IPS DF 6.9 (cell line): ENCODE data around the gene GOLGA2.

Source experiments
- DNase-seq: peaks from one replicate; pipeline ENCODE4 v3.0.0-alpha.2; 2013; ENCODE audit warnings: low read depth, low spot score
- H3K27ac ChIP-seq: one replicate; pipeline ENCODE4 v1.5.1; 2013; ENCODE audit warnings: low read length, control low read depth
- H3K27me3 ChIP-seq: 2 replicates; pipeline ENCODE4 v1.6.1; 2013; ENCODE audit warnings: mild to moderate bottlenecking, low read length; ENCODE audit not compliant: control insufficient read depth, insufficient read depth
- H3K36me3 ChIP-seq: 2 replicates; pipeline ENCODE4 v1.6.1; 2013; ENCODE audit warnings: low read length; ENCODE audit not compliant: control insufficient read depth, insufficient read depth
- H3K4me1 ChIP-seq: 2 replicates; pipeline ENCODE4 v1.6.1; 2013; ENCODE audit warnings: low read length; ENCODE audit not compliant: control insufficient read depth, insufficient read depth
- H3K4me3 ChIP-seq: 2 replicates; pipeline ENCODE4 v1.5.1; 2013; ENCODE audit warnings: mild to moderate bottlenecking, low read length
- H3K9me3 ChIP-seq: 2 replicates; pipeline ENCODE4 v1.6.1; 2013; ENCODE audit warnings: low read length, inconsistent platforms; ENCODE audit not compliant: control insufficient read depth, insufficient read depth
- WGBS: extraction: QIAGEN DNeasy Blood & Tissue Kit; methylation state at CpG from one replicate; pipeline ENCODE4 v1.1.7; 2013; ENCODE audit warnings: mixed read lengths, missing lambda C conversion rate; ENCODE audit not compliant: insufficient read length, insufficient coverage; 5-methylcytosine and 5-hydroxymethylcytosine counted together

Gene GOLGA2, protein sequence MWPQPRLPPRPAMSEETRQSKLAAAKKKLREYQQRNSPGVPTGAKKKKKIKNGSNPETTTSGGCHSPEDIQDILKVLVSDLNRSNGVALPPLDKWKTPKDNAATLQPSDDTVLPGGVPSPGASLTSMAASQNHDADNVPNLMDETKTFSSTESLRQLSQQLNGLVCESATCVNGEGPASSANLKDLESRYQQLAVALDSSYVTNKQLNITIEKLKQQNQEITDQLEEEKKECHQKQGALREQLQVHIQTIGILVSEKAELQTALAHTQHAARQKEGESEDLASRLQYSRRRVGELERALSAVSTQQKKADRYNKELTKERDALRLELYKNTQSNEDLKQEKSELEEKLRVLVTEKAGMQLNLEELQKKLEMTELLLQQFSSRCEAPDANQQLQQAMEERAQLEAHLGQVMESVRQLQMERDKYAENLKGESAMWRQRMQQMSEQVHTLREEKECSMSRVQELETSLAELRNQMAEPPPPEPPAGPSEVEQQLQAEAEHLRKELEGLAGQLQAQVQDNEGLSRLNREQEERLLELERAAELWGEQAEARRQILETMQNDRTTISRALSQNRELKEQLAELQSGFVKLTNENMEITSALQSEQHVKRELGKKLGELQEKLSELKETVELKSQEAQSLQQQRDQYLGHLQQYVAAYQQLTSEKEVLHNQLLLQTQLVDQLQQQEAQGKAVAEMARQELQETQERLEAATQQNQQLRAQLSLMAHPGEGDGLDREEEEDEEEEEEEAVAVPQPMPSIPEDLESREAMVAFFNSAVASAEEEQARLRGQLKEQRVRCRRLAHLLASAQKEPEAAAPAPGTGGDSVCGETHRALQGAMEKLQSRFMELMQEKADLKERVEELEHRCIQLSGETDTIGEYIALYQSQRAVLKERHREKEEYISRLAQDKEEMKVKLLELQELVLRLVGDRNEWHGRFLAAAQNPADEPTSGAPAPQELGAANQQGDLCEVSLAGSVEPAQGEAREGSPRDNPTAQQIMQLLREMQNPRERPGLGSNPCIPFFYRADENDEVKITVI

GRCh38 chr9:128275198-128276007 is at the start of gene GOLGA2:
Gene GOLGA2, minus strand, starts transcription at chr9:128276007. Its CDS starts 31 bp downstream, at chr9:128275976.
- Histone ChIP-seq H3K27me3 (no peaks in the 10 kb centered on the region), H3K36me3 (no peaks in the 10 kb centered on the region), H3K27ac (no peak within 1 kb of the TSS), H3K4me1 (no peaks in the 10 kb centered on the region), H3K4me3 (peak within 1 kb of the TSS; percentile 86), H3K9me3 (no peaks in the 10 kb centered on the region)
- DNase-seq: no peak
- no CpG with 5 or more reads among the region's 57 CpGs for WGBS

GRCh38 chr9:128324401-128324800 is 48.6 kb upstream of the GOLGA2 start:
- H3K4me3 ChIP-seq: no peak overlapping the region
- no peaks in the 10 kb centered on the region for H3K9me3 ChIP-seq
- H3K27ac ChIP-seq: no peak overlapping the region
- no CpG with 5 or more reads among the region's 1 CpG for WGBS
- DNase-seq: no peak
- no peaks in the 10 kb centered on the region for H3K4me1 ChIP-seq
- peaks cover 8% of the 10 kb centered on the region; the same call in 1 of the 2 replicates for H3K36me3 ChIP-seq
- no peaks in the 10 kb centered on the region for H3K27me3 ChIP-seq

DNA sequence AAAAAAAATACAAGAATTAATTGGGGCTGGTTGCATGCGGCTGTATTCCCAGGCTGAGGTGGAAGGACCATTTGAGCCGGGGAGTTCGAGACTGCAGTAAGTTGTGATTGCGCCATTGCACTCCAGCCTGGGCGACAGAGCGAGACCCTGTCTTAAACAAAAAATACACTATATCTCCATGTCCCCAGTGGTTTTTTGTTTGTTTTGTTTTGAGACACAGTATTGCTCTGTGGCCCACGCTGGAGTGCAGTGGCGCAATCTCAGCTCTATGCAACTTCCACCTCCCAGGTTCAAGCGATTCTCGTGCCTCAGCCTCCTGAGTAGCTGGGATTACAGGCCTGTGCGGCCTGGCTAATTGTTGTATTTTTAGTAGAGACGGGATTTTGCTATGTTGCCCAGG is 48.0 kb upstream of the GOLGA2 start:
- Histone ChIP-seq H3K4me1 (no peaks in the 10 kb centered on the region), H3K27ac (no peak overlapping the region), H3K36me3 (peaks cover 8% of the 10 kb centered on the region; the same call in 1 of the 2 replicates), H3K4me3 (peak overlapping the region; percentile 84; the same call in 1 of the 2 replicates), H3K27me3 (no peaks in the 10 kb centered on the region), H3K9me3 (no peaks in the 10 kb centered on the region)
- DNase-seq: no peak
- WGBS: no CpG with 5 or more reads among the region's 12 CpGs

DNA sequence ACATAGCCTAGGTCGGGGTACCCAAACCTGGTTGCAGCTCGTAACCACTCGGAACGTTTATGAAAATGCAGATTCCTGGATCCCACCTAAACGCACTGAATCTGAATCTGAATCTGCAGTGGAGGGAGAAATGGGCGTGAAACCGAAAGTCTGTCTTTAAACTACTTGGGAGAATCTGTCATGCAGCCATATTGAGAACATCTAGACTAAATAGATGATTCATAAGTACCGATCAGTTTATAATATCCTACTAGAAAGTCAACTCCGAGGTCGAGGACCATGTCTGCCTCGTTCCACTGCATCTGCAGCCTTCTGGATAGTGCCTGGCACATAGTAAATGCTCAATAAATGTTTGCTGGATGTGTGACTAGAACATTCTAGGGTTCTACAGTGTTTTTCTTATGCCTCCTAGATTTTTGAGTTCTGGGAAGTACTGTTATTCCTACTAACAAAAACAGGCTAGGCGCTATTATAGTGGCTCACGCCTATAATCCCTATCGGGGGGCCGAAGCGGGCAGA is 47.5 kb upstream of the GOLGA2 start:
- H3K4me1 ChIP-seq: no peaks in the 10 kb centered on the region
- H3K27me3 ChIP-seq: no peaks in the 10 kb centered on the region
- peak overlapping the region; percentile 84 for H3K4me3 ChIP-seq
- no peaks in the 10 kb centered on the region for H3K9me3 ChIP-seq
- no peak overlapping the region for H3K27ac ChIP-seq
- no CpG with 5 or more reads among the region's 16 CpGs for WGBS
- no peak for DNase-seq
- peaks cover 8% of the 10 kb centered on the region; the same call in 1 of the 2 replicates for H3K36me3 ChIP-seq

DNA sequence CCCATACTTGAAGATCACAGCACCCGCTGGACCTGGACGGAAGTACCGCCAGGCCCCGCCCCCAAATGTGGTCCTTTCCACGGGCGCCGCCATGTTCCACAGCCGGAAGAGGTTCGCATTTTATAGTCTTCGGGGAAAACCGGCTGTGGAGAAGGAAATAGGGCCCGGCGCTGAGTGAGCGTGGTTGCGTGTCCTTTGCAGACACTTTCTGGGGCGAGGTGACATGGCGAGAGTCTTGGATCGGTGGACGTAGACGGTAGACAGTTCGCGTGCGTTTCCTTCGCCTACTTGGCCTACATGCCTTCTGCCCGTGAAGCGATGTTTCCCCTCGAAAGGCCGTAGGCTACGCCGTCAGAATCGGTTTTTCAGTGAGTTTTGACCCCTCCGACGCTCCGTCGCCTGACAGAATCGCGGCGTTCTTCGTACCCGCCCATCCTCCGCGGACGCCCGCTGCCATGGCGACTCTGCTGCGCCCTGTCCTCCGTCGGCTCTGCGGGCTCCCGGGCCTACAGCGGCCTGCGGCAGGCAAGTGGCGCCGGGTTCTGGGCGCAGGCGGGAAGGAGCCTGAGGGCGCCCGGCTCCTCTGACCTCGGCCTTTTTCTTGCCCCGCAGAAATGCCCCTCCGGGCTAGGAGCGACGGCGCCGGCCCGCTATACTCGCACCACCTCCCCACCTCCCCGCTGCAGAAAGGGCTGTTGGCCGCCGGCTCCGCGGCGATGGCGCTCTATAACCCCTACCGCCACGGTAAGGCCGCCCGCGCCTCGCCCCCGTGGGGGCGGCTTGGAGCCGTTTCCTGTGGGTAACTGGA is 46.8 kb upstream of the GOLGA2 start, which contains the start of the genes COQ4 and TRUB2:
TSS of gene COQ4 (plus strand) at position 436 of the 808 bp plus-strand sequence. CDS start at position 456, 20 bp downstream.
TSS of gene TRUB2 (minus strand) at position 44 of the 808 bp plus-strand sequence. CDS start at position 5, 39 bp downstream.
- Histone ChIP-seq H3K4me3 (peak within 1 kb of the TSS; percentile 84), H3K36me3 (peaks cover 8% of the 10 kb centered on the region; the same call in 1 of the 2 replicates), H3K4me1 (no peaks in the 10 kb centered on the region), H3K9me3 (no peaks in the 10 kb centered on the region), H3K27me3 (no peaks in the 10 kb centered on the region), H3K27ac (no peak within 1 kb of the TSS)
- peak; percentile 82 for DNase-seq
- WGBS: no CpG with 5 or more reads among the region's 83 CpGs

DNA sequence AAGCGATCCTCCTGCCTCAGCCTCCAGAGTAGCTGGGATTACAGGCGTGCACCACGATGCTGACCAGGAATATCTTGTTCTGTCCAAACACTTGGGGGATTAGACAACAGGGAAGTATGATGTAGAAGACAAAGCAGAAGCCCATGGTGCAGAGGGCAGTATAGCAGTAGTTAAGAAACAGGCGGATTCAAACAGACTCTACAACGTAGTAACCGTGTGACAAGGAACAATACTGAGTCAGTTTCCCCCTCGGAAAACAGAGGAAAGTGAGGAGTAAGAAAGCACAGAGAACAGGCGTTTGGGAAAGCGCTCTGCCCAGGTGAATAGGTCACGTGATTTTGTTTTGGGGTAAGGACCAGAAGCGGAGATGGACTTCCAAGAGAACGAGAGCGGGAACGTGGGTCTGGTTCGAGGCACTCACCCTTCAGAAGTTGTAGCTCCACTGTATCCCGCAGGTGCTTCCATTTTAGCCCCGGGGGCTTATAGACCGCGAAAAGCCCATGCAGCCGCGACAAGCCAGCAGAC is 46.1 kb upstream of the GOLGA2 start:
- WGBS: no CpG with 5 or more reads among the region's 21 CpGs
- no peak for DNase-seq
- H3K4me3 ChIP-seq: peak overlapping the region; percentile 84; the same call in 1 of the 2 replicates

DNA sequence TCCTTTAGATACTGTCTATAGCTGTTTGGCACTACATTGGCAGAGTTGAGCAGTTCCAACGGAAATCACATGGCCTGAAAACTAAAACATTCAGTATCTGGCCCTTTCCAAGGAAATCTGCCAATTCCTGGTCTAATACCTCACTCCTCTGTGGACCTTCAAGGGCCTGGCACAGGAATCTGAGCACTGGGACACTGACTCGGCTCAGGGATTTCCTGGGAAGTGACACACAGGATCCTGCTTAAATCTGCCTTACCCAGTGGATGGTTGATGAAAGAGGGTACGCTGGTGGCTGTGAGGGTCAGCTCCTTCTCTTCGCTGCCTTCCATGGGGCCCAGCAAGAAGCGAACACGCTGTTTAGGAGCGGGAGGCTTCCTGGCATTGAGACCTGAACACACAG is 45.5 kb upstream of the GOLGA2 start:
- Histone ChIP-seq H3K27me3 (no peaks in the 10 kb centered on the region), H3K9me3 (no peaks in the 10 kb centered on the region), H3K36me3 (peaks cover 13% of the 10 kb centered on the region; the same call in 1 of the 2 replicates), H3K4me1 (no peaks in the 10 kb centered on the region), H3K27ac (no peak overlapping the region), H3K4me3 (no peak overlapping the region; the same call in 1 of the 2 replicates)
- no peak for DNase-seq
- no CpG with 5 or more reads among the region's 7 CpGs for WGBS

More for the DNA sequence above, 46.1 kb upstream of the GOLGA2 start:
- Histone ChIP-seq H3K36me3 (peaks cover 11% of the 10 kb centered on the region; the same call in 1 of the 2 replicates), H3K27ac (no peak overlapping the region), H3K27me3 (no peaks in the 10 kb centered on the region), H3K4me1 (no peaks in the 10 kb centered on the region), H3K9me3 (no peaks in the 10 kb centered on the region)

- H3K27me3 ChIP-seq: no peaks in the 10 kb centered on the region
- no peak overlapping the region for H3K4me3 ChIP-seq
- no CpG with 5 or more reads among the region's 2 CpGs for WGBS
- no peak overlapping the region for H3K27ac ChIP-seq
- DNase-seq: no peak
- no peaks in the 10 kb centered on the region for H3K4me1 ChIP-seq
- peaks cover 17% of the 10 kb centered on the region; the same call in 1 of the 2 replicates for H3K36me3 ChIP-seq
- no peaks in the 10 kb centered on the region for H3K9me3 ChIP-seq
Measured at GRCh38 chr9:128317629-128318028, 41.8 kb upstream of the GOLGA2 start.

- Histone ChIP-seq H3K27ac (no peak overlapping the region), H3K9me3 (no peaks in the 10 kb centered on the region), H3K36me3 (peaks cover 19% of the 10 kb centered on the region), H3K27me3 (no peaks in the 10 kb centered on the region), H3K4me1 (no peaks in the 10 kb centered on the region), H3K4me3 (no peak overlapping the region)
- DNase-seq: no peak
- WGBS: no CpG with 5 or more reads among the region's 9 CpGs
Measured at GRCh38 chr9:128316421-128316820, 40.6 kb upstream of the GOLGA2 start.
